GM23338 (cell line): ENCODE data around the gene VAPB. TPM values are rescaled to one million over a fixed set of nuclear protein-coding genes. Genes with fewer than 3 reads are reported as not detected.

ENCODE experiments used
- ATAC-seq: fragments of 200-7000 bp; cut with Tn5 transposase; 3 replicates; pipeline ENCODE4 v1.9.1; 2020
- DNase-seq: peaks from one replicate; pipeline ENCODE4 v3.0.0-alpha.2; 2015; ENCODE audit warnings: low spot score
- H2AFZ ChIP-seq: fragments of 200-600 bp; sonication (generic); 2 replicates; pipeline ENCODE4 v1.8.0; 2016; ENCODE audit warnings: antibody characterized with exemption, mild to moderate bottlenecking, moderate library complexity
- H3F3A ChIP-seq: fragments of 200-600 bp; sonication (generic); replicated peaks from 2 replicates; pipeline ENCODE4 v1.8.0; 2017; ENCODE audit warnings: antibody characterized with exemption, mixed run types, low read depth
- H3K27ac ChIP-seq: fragments of 200-600 bp; sonication (generic); 2 replicates; pipeline ENCODE4 v1.6.1; 2016; ENCODE audit warnings: low read depth
- H3K27me3 ChIP-seq: fragments of 200-600 bp; sonication (generic); 2 replicates; pipeline ENCODE4 v1.8.0; 2016; ENCODE audit warnings: mild to moderate bottlenecking, mixed run types, moderate library complexity; ENCODE audit not compliant: insufficient read depth
- H3K36me3 ChIP-seq: fragments of 200-600 bp; sonication (generic); 2 replicates; pipeline ENCODE4 v1.8.0; 2016; ENCODE audit warnings: mild to moderate bottlenecking; ENCODE audit not compliant: insufficient read depth
- H3K4me1 ChIP-seq: fragments of 200-600 bp; sonication (generic); 2 replicates; pipeline ENCODE4 v1.8.0; 2016; ENCODE audit warnings: mild to moderate bottlenecking, moderate library complexity; ENCODE audit not compliant: insufficient read depth
- H3K4me2 ChIP-seq: fragments of 200-600 bp; sonication (generic); 2 replicates; pipeline ENCODE4 v1.7.1; 2017; ENCODE audit warnings: mixed run types
- H3K4me3 ChIP-seq: fragments of 200-600 bp; sonication (generic); 2 replicates; pipeline ENCODE4 v1.6.1; 2016; ENCODE audit warnings: mixed run types
- H3K79me2 ChIP-seq: fragments of 200-600 bp; sonication (generic); replicated peaks from 2 replicates; pipeline ENCODE4 v1.8.0; 2017; ENCODE audit warnings: mild to moderate bottlenecking; ENCODE audit not compliant: insufficient read depth
- H3K9me2 ChIP-seq: fragments of 200-600 bp; sonication (generic); 2 replicates; pipeline ENCODE4 v1.8.0; 2017; ENCODE audit not compliant: insufficient read depth
- H4K20me1 ChIP-seq: fragments of 200-600 bp; sonication (generic); replicated peaks from 2 replicates; pipeline ENCODE4 v1.8.0; 2017; ENCODE audit warnings: mild to moderate bottlenecking; ENCODE audit not compliant: insufficient read depth
- H3K27ac Mint-ChIP-seq: 2 replicates; pipeline ENCODE4 v1.8.0; 2020; ENCODE audit warnings: inconsistent platforms, mild to moderate bottlenecking, moderate library complexity, mixed read lengths
- H3K27me3 Mint-ChIP-seq: 3 replicates; pipeline ENCODE4 v1.8.0; 2022; ENCODE audit warnings: low read depth, mild to moderate bottlenecking, moderate library complexity, mixed read lengths, inconsistent platforms; ENCODE audit not compliant: insufficient read depth, poor library complexity
- H3K36me3 Mint-ChIP-seq: 3 replicates; pipeline ENCODE4 v1.8.0; 2021; ENCODE audit warnings: low read depth, mild to moderate bottlenecking, inconsistent platforms, moderate library complexity, mixed read lengths
- H3K4me1 Mint-ChIP-seq: 3 replicates; pipeline ENCODE4 v1.8.0; 2020; ENCODE audit warnings: mild to moderate bottlenecking, inconsistent platforms, mixed read lengths
- H3K4me3 Mint-ChIP-seq: 3 replicates; pipeline ENCODE4 v1.8.0; 2021; ENCODE audit warnings: moderate library complexity, mild to moderate bottlenecking, inconsistent platforms, mixed read lengths
- H3K9me3 Mint-ChIP-seq: 3 replicates; pipeline ENCODE4 v1.8.0; 2020; ENCODE audit warnings: moderate library complexity, mild to moderate bottlenecking, inconsistent platforms, mixed read lengths
- CREB1 ChIP-seq: fragments of 250-450 bp; sonication (Bioruptor Pico); IDR thresholded peaks from 2 replicates; pipeline ENCODE4 v1.5.0; 2020; ENCODE audit warnings: low read depth, mild to moderate bottlenecking, moderate library complexity
- EZH2 ChIP-seq: fragments of 200-600 bp; sonication (generic); IDR thresholded peaks from one replicate; pipeline ENCODE4 v1.8.0; 2017; ENCODE audit warnings: antibody characterized with exemption, mild to moderate bottlenecking, low read depth; ENCODE audit not compliant: unreplicated experiment
- EZH2phosphoT487 ChIP-seq: fragments of 200-600 bp; sonication (generic); IDR thresholded peaks from one replicate; pipeline ENCODE4 v1.8.1; 2018; ENCODE audit warnings: antibody characterized with exemption; ENCODE audit not compliant: unreplicated experiment
- JUNB ChIP-seq: IDR thresholded peaks from one replicate; pipeline ENCODE4 v1.6.1; 2016; ENCODE audit warnings: antibody characterized with exemption; ENCODE audit not compliant: unreplicated experiment
- NANOG ChIP-seq: IDR thresholded peaks from 2 replicates; pipeline ENCODE4 v1.6.1; 2016; ENCODE audit warnings: antibody characterized with exemption, borderline replicate concordance
- POLR2AphosphoS5 ChIP-seq: IDR thresholded peaks from 2 replicates; pipeline ENCODE4 v1.6.1; 2016; ENCODE audit warnings: antibody characterized with exemption, low read depth
- STAT1 ChIP-seq: IDR thresholded peaks from one replicate; pipeline ENCODE4 v1.6.1; 2016; ENCODE audit warnings: antibody characterized with exemption; ENCODE audit not compliant: unreplicated experiment
- ZNF114 ChIP-seq: fragments of 250-450 bp; sonication (Bioruptor Pico); IDR thresholded peaks from 2 replicates; pipeline ENCODE4 v1.5.0; 2020; ENCODE audit warnings: mild to moderate bottlenecking, moderate library complexity
- ZNF331 ChIP-seq: fragments of 250-450 bp; sonication (Bioruptor Pico); IDR thresholded peaks from 2 replicates; pipeline ENCODE4 v1.5.0; 2020; ENCODE audit warnings: low read depth, mild to moderate bottlenecking, moderate library complexity
- polyA plus RNA-seq: library from polyadenylated mRNA; unstranded; fragments of >200 nt; fragmentation: Nextera tagmentation; extraction: Ambion mirVana; gene quantifications from 2 replicates; pipeline ENCODE4 v1.2.1, GENCODE V29; 2016
- total RNA-seq: library from RNA; depleted of rRNA; stranded (reverse); fragments of >200 nt; shearing (Covaris generic); gene quantifications from 2 replicates; pipeline ENCODE4 v1.2.3, GENCODE V29; 2014
- TF ChIP-seq, protein P1 (sequence below): fragments of 250-450 bp; sonication (Bioruptor Pico); IDR thresholded peaks from 2 replicates; pipeline ENCODE4 v1.5.0; 2020; ENCODE audit warnings: mild to moderate bottlenecking, moderate library complexity
- TF ChIP-seq, protein P2 (sequence below), 2 experiments: fragments of 200-600 bp in 1 of 2; sonication (generic) in 1 of 2; conservative IDR thresholded peaks; 2 replicates each; pipeline versions ENCODE4 v1.5.1 to v1.6.1; 2016 to 2017; ENCODE audit warnings: antibody characterized with exemption in 2 of 2, low read depth in 2 of 2, mild to moderate bottlenecking in 2 of 2, moderate library complexity in 1 of 2
- TF ChIP-seq, protein P3 (sequence below): IDR thresholded peaks from one replicate; pipeline ENCODE4 v1.6.1; 2018; ENCODE audit warnings: antibody characterized with exemption; ENCODE audit not compliant: unreplicated experiment
- TF ChIP-seq, protein P4 (sequence below): IDR thresholded peaks from 2 replicates; pipeline ENCODE4 v1.6.1; 2016; ENCODE audit warnings: antibody characterized with exemption

The VAPB gene
- total and polyA plus RNA-seq, 2 experiments from 2014 or later = 18.8 to 22.9 TPM

GRCh38 chr20:58495623-58496428, 106.8 kb downstream of the VAPB start:
- Mint-ChIP-seq H3K36me3 (no peaks in the 10 kb centered on the region; the same call in 1 of the 3 replicates), H3K27ac (no peak overlapping the region), H3K4me1 (peaks cover 7% of the 10 kb centered on the region; the same call in 2 of the 3 replicates), H3K4me3 (no peak overlapping the region), H3K9me3 (peaks cover 7% of the 10 kb centered on the region; the same call in 2 of the 3 replicates), H3K27me3 (peaks cover 6% of the 10 kb centered on the region)
- Histone ChIP-seq H4K20me1 (no peaks in the 10 kb centered on the region), H3K4me3 (no peak overlapping the region), H3K9me2 (no peaks in the 10 kb centered on the region), H3F3A (0 out of 2 replicates have a peak, but pooled peaks cover 4% of the 10 kb centered on the region), H3K36me3 (no peaks in the 10 kb centered on the region), H3K4me2 (no peak overlapping the region), H2AFZ (no peak overlapping the region), H3K79me2 (no peaks in the 10 kb centered on the region), H3K27ac (no peak overlapping the region), H3K4me1 (no peaks in the 10 kb centered on the region), H3K27me3 (no peaks in the 10 kb centered on the region)
- TF ChIP-seq, protein P1, sequence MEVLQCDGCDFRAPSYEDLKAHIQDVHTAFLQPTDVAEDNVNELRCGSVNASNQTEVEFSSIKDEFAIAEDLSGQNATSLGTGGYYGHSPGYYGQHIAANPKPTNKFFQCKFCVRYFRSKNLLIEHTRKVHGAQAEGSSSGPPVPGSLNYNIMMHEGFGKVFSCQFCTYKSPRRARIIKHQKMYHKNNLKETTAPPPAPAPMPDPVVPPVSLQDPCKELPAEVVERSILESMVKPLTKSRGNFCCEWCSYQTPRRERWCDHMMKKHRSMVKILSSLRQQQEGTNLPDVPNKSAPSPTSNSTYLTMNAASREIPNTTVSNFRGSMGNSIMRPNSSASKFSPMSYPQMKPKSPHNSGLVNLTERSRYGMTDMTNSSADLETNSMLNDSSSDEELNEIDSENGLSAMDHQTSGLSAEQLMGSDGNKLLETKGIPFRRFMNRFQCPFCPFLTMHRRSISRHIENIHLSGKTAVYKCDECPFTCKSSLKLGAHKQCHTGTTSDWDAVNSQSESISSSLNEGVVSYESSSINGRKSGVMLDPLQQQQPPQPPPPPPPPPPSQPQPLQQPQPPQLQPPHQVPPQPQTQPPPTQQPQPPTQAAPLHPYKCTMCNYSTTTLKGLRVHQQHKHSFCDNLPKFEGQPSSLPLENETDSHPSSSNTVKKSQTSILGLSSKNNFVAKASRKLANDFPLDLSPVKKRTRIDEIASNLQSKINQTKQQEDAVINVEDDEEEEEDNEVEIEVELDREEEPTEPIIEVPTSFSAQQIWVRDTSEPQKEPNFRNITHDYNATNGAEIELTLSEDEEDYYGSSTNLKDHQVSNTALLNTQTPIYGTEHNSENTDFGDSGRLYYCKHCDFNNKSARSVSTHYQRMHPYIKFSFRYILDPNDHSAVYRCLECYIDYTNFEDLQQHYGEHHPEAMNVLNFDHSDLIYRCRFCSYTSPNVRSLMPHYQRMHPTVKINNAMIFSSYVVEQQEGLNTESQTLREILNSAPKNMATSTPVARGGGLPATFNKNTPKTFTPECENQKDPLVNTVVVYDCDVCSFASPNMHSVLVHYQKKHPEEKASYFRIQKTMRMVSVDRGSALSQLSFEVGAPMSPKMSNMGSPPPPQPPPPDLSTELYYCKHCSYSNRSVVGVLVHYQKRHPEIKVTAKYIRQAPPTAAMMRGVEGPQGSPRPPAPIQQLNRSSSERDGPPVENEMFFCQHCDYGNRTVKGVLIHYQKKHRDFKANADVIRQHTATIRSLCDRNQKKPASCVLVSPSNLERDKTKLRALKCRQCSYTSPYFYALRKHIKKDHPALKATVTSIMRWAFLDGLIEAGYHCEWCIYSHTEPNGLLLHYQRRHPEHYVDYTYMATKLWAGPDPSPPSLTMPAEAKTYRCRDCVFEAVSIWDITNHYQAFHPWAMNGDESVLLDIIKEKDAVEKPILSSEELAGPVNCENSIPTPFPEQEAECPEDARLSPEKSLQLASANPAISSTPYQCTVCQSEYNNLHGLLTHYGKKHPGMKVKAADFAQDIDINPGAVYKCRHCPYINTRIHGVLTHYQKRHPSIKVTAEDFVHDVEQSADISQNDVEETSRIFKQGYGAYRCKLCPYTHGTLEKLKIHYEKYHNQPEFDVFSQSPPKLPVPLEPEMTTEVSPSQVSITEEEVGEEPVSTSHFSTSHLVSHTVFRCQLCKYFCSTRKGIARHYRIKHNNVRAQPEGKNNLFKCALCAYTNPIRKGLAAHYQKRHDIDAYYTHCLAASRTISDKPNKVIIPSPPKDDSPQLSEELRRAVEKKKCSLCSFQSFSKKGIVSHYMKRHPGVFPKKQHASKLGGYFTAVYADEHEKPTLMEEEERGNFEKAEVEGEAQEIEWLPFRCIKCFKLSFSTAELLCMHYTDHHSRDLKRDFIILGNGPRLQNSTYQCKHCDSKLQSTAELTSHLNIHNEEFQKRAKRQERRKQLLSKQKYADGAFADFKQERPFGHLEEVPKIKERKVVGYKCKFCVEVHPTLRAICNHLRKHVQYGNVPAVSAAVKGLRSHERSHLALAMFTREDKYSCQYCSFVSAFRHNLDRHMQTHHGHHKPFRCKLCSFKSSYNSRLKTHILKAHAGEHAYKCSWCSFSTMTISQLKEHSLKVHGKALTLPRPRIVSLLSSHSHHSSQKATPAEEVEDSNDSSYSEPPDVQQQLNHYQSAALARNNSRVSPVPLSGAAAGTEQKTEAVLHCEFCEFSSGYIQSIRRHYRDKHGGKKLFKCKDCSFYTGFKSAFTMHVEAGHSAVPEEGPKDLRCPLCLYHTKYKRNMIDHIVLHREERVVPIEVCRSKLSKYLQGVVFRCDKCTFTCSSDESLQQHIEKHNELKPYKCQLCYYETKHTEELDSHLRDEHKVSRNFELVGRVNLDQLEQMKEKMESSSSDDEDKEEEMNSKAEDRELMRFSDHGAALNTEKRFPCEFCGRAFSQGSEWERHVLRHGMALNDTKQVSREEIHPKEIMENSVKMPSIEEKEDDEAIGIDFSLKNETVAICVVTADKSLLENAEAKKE = no peak
- TF ChIP-seq, protein P2, sequence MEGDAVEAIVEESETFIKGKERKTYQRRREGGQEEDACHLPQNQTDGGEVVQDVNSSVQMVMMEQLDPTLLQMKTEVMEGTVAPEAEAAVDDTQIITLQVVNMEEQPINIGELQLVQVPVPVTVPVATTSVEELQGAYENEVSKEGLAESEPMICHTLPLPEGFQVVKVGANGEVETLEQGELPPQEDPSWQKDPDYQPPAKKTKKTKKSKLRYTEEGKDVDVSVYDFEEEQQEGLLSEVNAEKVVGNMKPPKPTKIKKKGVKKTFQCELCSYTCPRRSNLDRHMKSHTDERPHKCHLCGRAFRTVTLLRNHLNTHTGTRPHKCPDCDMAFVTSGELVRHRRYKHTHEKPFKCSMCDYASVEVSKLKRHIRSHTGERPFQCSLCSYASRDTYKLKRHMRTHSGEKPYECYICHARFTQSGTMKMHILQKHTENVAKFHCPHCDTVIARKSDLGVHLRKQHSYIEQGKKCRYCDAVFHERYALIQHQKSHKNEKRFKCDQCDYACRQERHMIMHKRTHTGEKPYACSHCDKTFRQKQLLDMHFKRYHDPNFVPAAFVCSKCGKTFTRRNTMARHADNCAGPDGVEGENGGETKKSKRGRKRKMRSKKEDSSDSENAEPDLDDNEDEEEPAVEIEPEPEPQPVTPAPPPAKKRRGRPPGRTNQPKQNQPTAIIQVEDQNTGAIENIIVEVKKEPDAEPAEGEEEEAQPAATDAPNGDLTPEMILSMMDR (conservative IDR thresholded peaks at IDR 0.05; ENCODE audit: low read depth in 2 of 2) = no peak
- TF ChIP-seq JUNB (no peak), EZH2 (no peak), CREB1 (no peak), NANOG (no peak), STAT1 (no peak), ZNF331 (CRISPR knock-in tag) (no peak), EZH2phosphoT487 (no peak), POLR2AphosphoS5 (no peak), ZNF114 (CRISPR knock-in tag) (no peak)
- TF ChIP-seq, protein P3, sequence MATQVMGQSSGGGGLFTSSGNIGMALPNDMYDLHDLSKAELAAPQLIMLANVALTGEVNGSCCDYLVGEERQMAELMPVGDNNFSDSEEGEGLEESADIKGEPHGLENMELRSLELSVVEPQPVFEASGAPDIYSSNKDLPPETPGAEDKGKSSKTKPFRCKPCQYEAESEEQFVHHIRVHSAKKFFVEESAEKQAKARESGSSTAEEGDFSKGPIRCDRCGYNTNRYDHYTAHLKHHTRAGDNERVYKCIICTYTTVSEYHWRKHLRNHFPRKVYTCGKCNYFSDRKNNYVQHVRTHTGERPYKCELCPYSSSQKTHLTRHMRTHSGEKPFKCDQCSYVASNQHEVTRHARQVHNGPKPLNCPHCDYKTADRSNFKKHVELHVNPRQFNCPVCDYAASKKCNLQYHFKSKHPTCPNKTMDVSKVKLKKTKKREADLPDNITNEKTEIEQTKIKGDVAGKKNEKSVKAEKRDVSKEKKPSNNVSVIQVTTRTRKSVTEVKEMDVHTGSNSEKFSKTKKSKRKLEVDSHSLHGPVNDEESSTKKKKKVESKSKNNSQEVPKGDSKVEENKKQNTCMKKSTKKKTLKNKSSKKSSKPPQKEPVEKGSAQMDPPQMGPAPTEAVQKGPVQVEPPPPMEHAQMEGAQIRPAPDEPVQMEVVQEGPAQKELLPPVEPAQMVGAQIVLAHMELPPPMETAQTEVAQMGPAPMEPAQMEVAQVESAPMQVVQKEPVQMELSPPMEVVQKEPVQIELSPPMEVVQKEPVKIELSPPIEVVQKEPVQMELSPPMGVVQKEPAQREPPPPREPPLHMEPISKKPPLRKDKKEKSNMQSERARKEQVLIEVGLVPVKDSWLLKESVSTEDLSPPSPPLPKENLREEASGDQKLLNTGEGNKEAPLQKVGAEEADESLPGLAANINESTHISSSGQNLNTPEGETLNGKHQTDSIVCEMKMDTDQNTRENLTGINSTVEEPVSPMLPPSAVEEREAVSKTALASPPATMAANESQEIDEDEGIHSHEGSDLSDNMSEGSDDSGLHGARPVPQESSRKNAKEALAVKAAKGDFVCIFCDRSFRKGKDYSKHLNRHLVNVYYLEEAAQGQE = no peak
- TF ChIP-seq, protein P4, sequence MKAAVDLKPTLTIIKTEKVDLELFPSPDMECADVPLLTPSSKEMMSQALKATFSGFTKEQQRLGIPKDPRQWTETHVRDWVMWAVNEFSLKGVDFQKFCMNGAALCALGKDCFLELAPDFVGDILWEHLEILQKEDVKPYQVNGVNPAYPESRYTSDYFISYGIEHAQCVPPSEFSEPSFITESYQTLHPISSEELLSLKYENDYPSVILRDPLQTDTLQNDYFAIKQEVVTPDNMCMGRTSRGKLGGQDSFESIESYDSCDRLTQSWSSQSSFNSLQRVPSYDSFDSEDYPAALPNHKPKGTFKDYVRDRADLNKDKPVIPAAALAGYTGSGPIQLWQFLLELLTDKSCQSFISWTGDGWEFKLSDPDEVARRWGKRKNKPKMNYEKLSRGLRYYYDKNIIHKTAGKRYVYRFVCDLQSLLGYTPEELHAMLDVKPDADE = no peak
- DNase-seq = no peak
- no peak for ATAC-seq
